Lower leg skin (tissue), 3 donors: ENCODE data around the gene WNT9B.

Source experiments
- CTCF ChIP-seq, 3 donors: fragments of 450-650 bp; IDR thresholded peaks; one replicate each; pipeline ENCODE4 v1.5.1; 2016; ENCODE audit warnings: antibody characterized with exemption in 3 of 3, mild to moderate bottlenecking in 3 of 3, moderate library complexity in 2 of 3
- POLR2A ChIP-seq, 2 donors: fragments of 450-650 bp; IDR thresholded peaks; one replicate each; pipeline ENCODE4 v1.6.1; 2016 to 2017; ENCODE audit warnings: antibody characterized with exemption in 2 of 2, mild to moderate bottlenecking in 1 of 2, moderate library complexity in 1 of 2

DNA sequence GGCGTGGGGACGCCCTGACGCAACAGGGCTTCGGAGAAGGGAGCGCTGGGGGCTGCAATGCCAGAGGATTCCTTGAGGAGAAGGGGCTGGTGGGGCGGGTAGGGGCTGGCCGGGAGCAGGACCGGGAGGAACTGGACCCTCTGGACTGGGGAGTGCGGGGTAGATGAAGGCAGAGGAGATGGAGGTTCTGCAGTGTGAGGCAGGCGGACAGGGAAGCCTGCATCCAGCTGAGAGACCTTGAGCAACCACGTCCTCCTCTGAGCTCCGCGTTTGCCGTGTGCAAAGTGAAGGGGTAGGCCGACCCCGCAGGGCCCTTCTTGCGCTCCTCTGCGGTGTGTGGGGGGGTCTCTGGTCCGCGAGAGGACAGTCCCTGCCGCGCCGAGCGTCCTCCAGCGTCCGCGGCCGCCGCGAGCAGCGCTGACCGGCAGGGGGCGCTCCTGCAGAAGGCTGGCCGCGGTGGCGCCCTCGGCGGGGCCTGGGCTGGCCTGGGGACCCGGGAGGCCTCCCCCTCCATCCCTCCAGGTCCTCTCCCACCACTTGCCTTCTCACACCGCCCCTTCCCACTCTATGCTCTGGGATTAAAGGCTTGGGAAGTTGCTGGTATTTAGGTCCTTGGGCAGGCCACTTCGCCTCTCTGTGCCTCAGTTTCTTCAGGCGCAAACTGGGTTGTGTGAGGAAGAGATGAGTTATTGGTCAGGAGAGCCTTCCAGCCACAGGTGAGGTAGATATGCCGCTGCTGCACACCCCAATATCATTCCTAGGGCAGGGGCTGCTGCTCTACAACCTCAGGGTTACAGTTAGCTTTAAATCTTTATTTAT lies 9.6 kb upstream of the WNT9B start:
- TF ChIP-seq CTCF (IDR thresholded peaks at IDR 0.05) (no peak), POLR2A (IDR thresholded peaks at IDR 0.05) (no peak)
